Natural killer cell (primary cell): Measurements from ENCODE around the gene LETM1. TPM values are rescaled to one million over a fixed set of nuclear protein-coding genes. Genes with fewer than 3 reads are reported as not detected.

Source experiments
- ATAC-seq, 3 donors: fragments of 150-1000 bp in 2 of 3; fragments of 200-7000 bp in 1 of 3; cut with Tn5 transposase; 1 replicate in 1 of 3; 2 replicates in 2 of 3; pipeline ENCODE4 v1.10.0; 2021; ENCODE audit warnings: mild to moderate bottlenecking in 2 of 3, moderate library complexity in 2 of 3
- DNase-seq, 2 donors: peaks; one replicate each; pipeline versions ENCODE4 v3.0.0 to v3.0.0-alpha.2; 2013 to 2021; ENCODE audit warnings: mixed read lengths in 1 of 2
- H3K27ac ChIP-seq: one replicate; pipeline ENCODE4 v1.5.1; 2013; ENCODE audit warnings: mild to moderate bottlenecking, low read length
- H3K27me3 ChIP-seq: one replicate; pipeline ENCODE4 v1.6.1; 2013; ENCODE audit warnings: low read length; ENCODE audit not compliant: control insufficient read depth, insufficient read depth
- H3K36me3 ChIP-seq: one replicate; pipeline ENCODE4 v1.6.1; 2013; ENCODE audit warnings: low read length; ENCODE audit not compliant: control insufficient read depth, insufficient read depth
- H3K4me1 ChIP-seq: one replicate; pipeline ENCODE4 v1.6.1; 2013; ENCODE audit warnings: low read length; ENCODE audit not compliant: control insufficient read depth, insufficient read depth
- H3K4me3 ChIP-seq: one replicate; pipeline ENCODE4 v1.5.1; 2013; ENCODE audit warnings: low read length
- H3K9me3 ChIP-seq: one replicate; pipeline ENCODE4 v1.6.1; 2013; ENCODE audit warnings: low read length; ENCODE audit not compliant: control insufficient read depth, insufficient read depth
- H3K27ac Mint-ChIP-seq, 2 donors: one replicate each; pipeline ENCODE4 v1.8.0; 2022; ENCODE audit warnings: mild to moderate bottlenecking in 2 of 2, mixed read lengths in 2 of 2, moderate library complexity in 1 of 2
- H3K27me3 Mint-ChIP-seq, 2 donors: one replicate each; pipeline ENCODE4 v1.8.0; 2022; ENCODE audit warnings: low read depth in 2 of 2, mixed read lengths in 2 of 2
- H3K36me3 Mint-ChIP-seq: one replicate; pipeline ENCODE4 v1.8.0; 2022; ENCODE audit warnings: mixed read lengths
- H3K4me1 Mint-ChIP-seq, 2 donors: one replicate each; pipeline ENCODE4 v1.8.0; 2022; ENCODE audit warnings: mixed read lengths in 2 of 2
- H3K4me3 Mint-ChIP-seq: one replicate; pipeline ENCODE4 v1.8.0; 2022; ENCODE audit warnings: mild to moderate bottlenecking, moderate library complexity, mixed read lengths
- H3K9me3 Mint-ChIP-seq, 2 donors: one replicate each; pipeline ENCODE4 v1.8.0; 2022; ENCODE audit warnings: mixed read lengths in 2 of 2
- WGBS: methylation state at CpG from one replicate; pipeline ENCODE4 v1.1.7; 2013; ENCODE audit warnings: missing lambda C conversion rate; ENCODE audit not compliant: insufficient coverage; 5-methylcytosine and 5-hydroxymethylcytosine counted together
- intact Hi-C: fragments of 100-400 bp; cut with micrococcal nuclease; formaldehyde crosslinking; loops from one replicate; pipeline ENCODE4 v1.14.2; 2022
- total RNA-seq, 4 donors: library from RNA; stranded (reverse); fragments of 120-200 nt in 1 of 4; gene quantifications; one replicate each; pipeline versions ENCODE4 v1.2.3 to v1.2.4, GENCODE V29; 2013 to 2022
- TF ChIP-seq, protein P1 (sequence below): fragments of 200-600 bp; IDR thresholded peaks from one replicate; pipeline ENCODE4 v1.8.0; 2022; ENCODE audit warnings: antibody characterized with exemption

Gene LETM1
- total RNA-seq, 3 donors from 2014 or later (not counting 1 experiment from before 2014, with no cell fraction given), result 40.4 to 56.5 (median 55.7) TPM

DNA sequence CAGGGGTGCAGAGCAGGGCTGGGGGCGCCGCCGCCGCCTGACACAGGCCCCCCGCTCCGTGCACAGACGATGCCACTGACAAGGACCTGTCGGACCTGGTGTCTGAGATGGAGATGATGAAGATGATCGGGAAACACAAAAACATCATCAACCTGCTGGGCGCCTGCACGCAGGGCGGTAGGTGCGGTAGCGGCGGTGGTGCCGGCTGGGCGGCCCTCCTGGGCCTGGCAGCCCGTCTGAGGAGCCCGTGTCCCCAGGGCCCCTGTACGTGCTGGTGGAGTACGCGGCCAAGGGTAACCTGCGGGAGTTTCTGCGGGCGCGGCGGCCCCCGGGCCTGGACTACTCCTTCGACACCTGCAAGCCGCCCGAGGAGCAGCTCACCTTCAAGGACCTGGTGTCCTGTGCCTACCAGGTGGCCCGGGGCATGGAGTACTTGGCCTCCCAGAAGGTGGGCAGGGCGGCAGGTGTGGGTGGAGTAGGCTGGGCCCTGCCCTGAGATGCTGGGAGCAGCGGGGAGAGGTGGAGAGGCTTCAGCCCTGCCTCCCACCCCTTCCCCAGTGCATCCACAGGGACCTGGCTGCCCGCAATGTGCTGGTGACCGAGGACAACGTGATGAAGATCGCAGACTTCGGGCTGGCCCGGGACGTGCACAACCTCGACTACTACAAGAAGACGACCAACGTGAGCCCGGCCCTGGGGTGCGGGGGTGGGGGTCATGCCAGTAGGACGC, 50.3 kb downstream of the LETM1 start:
- H3K27ac Mint-ChIP-seq, result no peak overlapping the region
- intact Hi-C loops, result no loop called here
- H3K4me1 Mint-ChIP-seq, result no peaks in the 10 kb centered on the region
- TF ChIP-seq, protein P1, sequence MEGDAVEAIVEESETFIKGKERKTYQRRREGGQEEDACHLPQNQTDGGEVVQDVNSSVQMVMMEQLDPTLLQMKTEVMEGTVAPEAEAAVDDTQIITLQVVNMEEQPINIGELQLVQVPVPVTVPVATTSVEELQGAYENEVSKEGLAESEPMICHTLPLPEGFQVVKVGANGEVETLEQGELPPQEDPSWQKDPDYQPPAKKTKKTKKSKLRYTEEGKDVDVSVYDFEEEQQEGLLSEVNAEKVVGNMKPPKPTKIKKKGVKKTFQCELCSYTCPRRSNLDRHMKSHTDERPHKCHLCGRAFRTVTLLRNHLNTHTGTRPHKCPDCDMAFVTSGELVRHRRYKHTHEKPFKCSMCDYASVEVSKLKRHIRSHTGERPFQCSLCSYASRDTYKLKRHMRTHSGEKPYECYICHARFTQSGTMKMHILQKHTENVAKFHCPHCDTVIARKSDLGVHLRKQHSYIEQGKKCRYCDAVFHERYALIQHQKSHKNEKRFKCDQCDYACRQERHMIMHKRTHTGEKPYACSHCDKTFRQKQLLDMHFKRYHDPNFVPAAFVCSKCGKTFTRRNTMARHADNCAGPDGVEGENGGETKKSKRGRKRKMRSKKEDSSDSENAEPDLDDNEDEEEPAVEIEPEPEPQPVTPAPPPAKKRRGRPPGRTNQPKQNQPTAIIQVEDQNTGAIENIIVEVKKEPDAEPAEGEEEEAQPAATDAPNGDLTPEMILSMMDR, result no peak
- no peaks in the 10 kb centered on the region for H3K9me3 Mint-ChIP-seq
- DNase-seq (no peak), ATAC-seq (no peak)
- H3K36me3 Mint-ChIP-seq, result no peaks in the 10 kb centered on the region
- Histone ChIP-seq H3K36me3 (no peaks in the 10 kb centered on the region), H3K27ac (no peak overlapping the region), H3K27me3 (no peaks in the 10 kb centered on the region), H3K9me3 (no peaks in the 10 kb centered on the region), H3K4me1 (no peaks in the 10 kb centered on the region), H3K4me3 (no peak overlapping the region)
- no peak overlapping the region for H3K4me3 Mint-ChIP-seq
- no peaks in the 10 kb centered on the region for H3K27me3 Mint-ChIP-seq
- 91% methylated on average over 47 of the region's 47 CpGs for WGBS

DNA sequence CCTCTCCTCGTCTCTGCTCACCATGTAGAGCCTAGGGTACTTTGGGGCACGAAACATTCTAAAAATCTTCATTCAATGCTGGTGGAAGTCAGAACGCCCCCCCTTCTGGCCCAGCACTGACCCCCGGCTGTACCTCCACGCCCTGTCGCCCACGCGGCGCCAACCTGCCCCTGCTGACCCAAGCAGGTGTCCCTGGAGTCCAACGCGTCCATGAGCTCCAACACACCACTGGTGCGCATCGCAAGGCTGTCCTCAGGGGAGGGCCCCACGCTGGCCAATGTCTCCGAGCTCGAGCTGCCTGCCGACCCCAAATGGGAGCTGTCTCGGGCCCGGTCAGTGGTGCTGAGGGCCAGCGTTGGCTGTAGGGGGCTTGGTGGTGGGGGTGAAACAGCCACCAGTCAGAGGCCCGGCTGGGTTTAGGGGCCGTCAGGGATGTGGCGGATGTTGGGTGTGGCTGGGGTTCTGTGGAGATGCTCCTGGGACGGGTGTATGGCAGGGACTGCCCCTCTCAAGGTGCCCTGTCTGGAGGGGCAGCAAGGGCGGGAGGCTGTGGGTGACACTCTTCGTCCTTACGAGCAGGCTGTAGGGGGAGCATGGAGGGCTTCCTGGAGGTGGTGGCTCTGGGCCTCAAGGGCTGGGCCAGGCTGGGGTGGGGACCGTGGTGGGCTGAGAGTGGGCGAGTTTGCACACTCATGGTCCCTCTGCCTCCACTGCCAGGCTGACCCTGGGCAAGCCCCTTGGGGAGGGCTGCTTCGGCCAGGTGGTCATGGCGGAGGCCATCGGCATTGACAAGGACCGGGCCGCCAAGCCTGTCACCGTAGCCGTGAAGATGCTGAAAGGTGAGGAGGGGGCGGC, 51.1 kb downstream of the LETM1 start:
- Histone ChIP-seq H3K9me3 (no peaks in the 10 kb centered on the region), H3K4me1 (no peaks in the 10 kb centered on the region), H3K27ac (no peak overlapping the region), H3K36me3 (no peaks in the 10 kb centered on the region), H3K4me3 (no peak overlapping the region), H3K27me3 (no peaks in the 10 kb centered on the region)
- WGBS, result 93% methylated on average over 37 of the region's 37 CpGs
- intact Hi-C loops, result no loop called here
- Mint-ChIP-seq H3K27ac (no peak overlapping the region), H3K9me3 (no peaks in the 10 kb centered on the region), H3K36me3 (no peaks in the 10 kb centered on the region), H3K4me1 (no peaks in the 10 kb centered on the region), H3K27me3 (no peaks in the 10 kb centered on the region), H3K4me3 (no peak overlapping the region)
- no peak for DNase-seq
- peak in 1 of 3 donors; percentile 19 for ATAC-seq
- TF ChIP-seq, protein P1, result no peak

DNA sequence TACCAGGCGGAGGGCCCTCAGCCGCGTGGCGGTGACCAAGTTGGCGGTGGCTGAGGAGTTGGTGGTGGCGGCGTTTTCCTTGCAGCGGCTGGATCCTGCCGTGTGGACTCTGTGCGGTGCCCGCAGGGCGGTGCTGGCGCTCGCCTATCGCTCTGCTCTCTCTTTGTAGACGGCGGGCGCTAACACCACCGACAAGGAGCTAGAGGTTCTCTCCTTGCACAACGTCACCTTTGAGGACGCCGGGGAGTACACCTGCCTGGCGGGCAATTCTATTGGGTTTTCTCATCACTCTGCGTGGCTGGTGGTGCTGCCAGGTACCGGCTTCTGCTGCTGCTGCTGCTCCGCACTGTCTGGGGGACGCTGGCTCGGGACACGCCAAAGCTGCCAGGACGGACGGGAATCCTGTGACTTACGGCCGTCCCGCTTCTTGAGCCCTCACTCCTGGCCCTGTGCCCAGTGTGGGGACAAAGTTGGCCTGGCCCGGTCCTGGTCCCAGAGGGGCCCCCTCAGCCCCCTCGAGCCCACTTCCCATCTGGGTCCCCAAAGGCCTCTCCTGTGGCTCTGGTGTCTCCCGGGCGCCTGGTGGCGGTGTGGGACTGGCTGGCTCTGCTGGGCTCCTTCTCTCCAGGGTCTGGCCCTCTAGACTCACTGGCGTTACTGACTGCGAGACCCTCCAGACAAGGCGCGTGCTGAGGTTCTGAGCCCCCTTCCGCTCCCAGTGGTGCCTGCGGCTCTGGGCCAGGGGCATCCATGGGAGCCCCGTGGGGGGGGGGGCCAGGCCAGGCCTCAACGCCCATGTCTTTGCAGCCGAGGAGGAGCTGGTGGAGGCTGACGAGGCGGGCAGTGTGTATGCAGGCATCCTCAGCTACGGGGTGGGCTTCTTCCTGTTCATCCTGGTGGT, 52.2 kb downstream of the LETM1 start:
- Mint-ChIP-seq H3K27me3 (no peaks in the 10 kb centered on the region), H3K4me1 (no peaks in the 10 kb centered on the region), H3K4me3 (no peak overlapping the region), H3K36me3 (no peaks in the 10 kb centered on the region), H3K27ac (no peak overlapping the region), H3K9me3 (no peaks in the 10 kb centered on the region)
- WGBS, result 93% methylated on average over 51 of the region's 51 CpGs
- H3K36me3 ChIP-seq, result no peaks in the 10 kb centered on the region
- TF ChIP-seq, protein P1, result no peak
- no peak overlapping the region for H3K4me3 ChIP-seq
- H3K27me3 ChIP-seq, result no peaks in the 10 kb centered on the region
- no peak overlapping the region for H3K27ac ChIP-seq
- H3K9me3 ChIP-seq, result no peaks in the 10 kb centered on the region
- H3K4me1 ChIP-seq, result no peaks in the 10 kb centered on the region
- no peak for DNase-seq
- intact Hi-C loops, result no loop called here
- no peak for ATAC-seq
